Stimulated activated naive B cell treated with anti-CD40 and anti-IgM and Interleukin-4, amounts not matched to agents 10 μg/mL and 1 μg/mL and 100 μg/mL, for 72 hours (primary cell): Measurements from ENCODE around the gene CD300LD.
"Not testable (repeated sequence)": the region's sequence is repeated elsewhere in the genome, so short reads cannot be mapped to it uniquely, and the experiment has no call there.

Experiments
- ATAC-seq, 2 donors: fragments of 150-1000 bp; cut with Tn5 transposase; replicated peaks; 2 replicates each; pipeline ENCODE4 v1.10.0; 2021; ENCODE audit warnings: moderate library complexity in 1 of 2
- DNase-seq: peaks from one replicate; pipeline ENCODE4 v3.0.0; 2021
- H3K27ac Mint-ChIP-seq: one replicate; pipeline ENCODE4 v1.8.0; 2022; ENCODE audit warnings: mild to moderate bottlenecking, mixed read lengths
- H3K27me3 Mint-ChIP-seq, 2 donors: one replicate each; pipeline ENCODE4 v1.8.0; 2022; ENCODE audit warnings: mixed read lengths in 2 of 2
- H3K36me3 Mint-ChIP-seq, 2 donors: one replicate each; pipeline ENCODE4 v1.8.0; 2022; ENCODE audit warnings: mixed read lengths in 2 of 2, mild to moderate bottlenecking in 1 of 2
- H3K4me1 Mint-ChIP-seq, 2 donors: one replicate each; pipeline ENCODE4 v1.8.0; 2022; ENCODE audit warnings: mixed read lengths in 2 of 2, mild to moderate bottlenecking in 1 of 2
- H3K4me3 Mint-ChIP-seq, 2 donors: one replicate each; pipeline ENCODE4 v1.8.0; 2022; ENCODE audit warnings: mild to moderate bottlenecking in 2 of 2, mixed read lengths in 2 of 2, moderate library complexity in 1 of 2
- H3K9me3 Mint-ChIP-seq, 2 donors: one replicate each; pipeline ENCODE4 v1.8.0; 2022; ENCODE audit warnings: mixed read lengths in 2 of 2, mild to moderate bottlenecking in 1 of 2

Gene CD300LD

GRCh38 chr17:74573635-74574034 is 18.4 kb downstream of the CD300LD start:
- not testable (repeated sequence) for H3K4me3 Mint-ChIP-seq, H3K27ac Mint-ChIP-seq, DNase-seq, ATAC-seq, H3K9me3 Mint-ChIP-seq, H3K36me3 Mint-ChIP-seq
- Mint-ChIP-seq H3K27me3 (peaks cover 39 to 63% of the 10 kb centered on the region in 2 donors), H3K4me1 (peaks cover 5 to 13% of the 10 kb centered on the region in 2 donors)

GRCh38 chr17:74573169-74573568 is 18.9 kb downstream of the CD300LD start:
- ATAC-seq (no peak), DNase-seq (no peak)
- Mint-ChIP-seq H3K36me3 (no peaks in the 10 kb centered on the region), H3K4me3 (no peak overlapping the region), H3K27ac (no peak overlapping the region), H3K9me3 (no peaks in the 10 kb centered on the region), H3K4me1 (peaks cover 10 to 17% of the 10 kb centered on the region in 2 donors), H3K27me3 (peaks cover 43 to 68% of the 10 kb centered on the region in 2 donors)

- DNase-seq (no peak), ATAC-seq (no peak)
- Mint-ChIP-seq H3K4me3 (no peak overlapping the region), H3K9me3 (no peaks in the 10 kb centered on the region), H3K27me3 (peaks cover 46 to 63% of the 10 kb centered on the region in 2 donors), H3K4me1 (peaks cover 16 to 28% of the 10 kb centered on the region in 2 donors), H3K36me3 (no peaks in the 10 kb centered on the region), H3K27ac (no peak overlapping the region)
Observed at GRCh38 chr17:74571621-74572270, 20.3 kb downstream of the CD300LD start.

- Mint-ChIP-seq H3K9me3 (no peaks in the 10 kb centered on the region), H3K36me3 (no peaks in the 10 kb centered on the region), H3K4me1 (peaks cover 19 to 36% of the 10 kb centered on the region in 2 donors), H3K4me3 (no peak overlapping the region), H3K27me3 (peaks cover 51 to 63% of the 10 kb centered on the region in 2 donors), H3K27ac (no peak overlapping the region)
- DNase-seq (peak; percentile 9), ATAC-seq (peak; percentile 68 to 79)
Observed at GRCh38 chr17:74569020-74570003, 22.8 kb downstream of the CD300LD start.

- Mint-ChIP-seq H3K27ac (no peak overlapping the region), H3K4me3 (no peak overlapping the region), H3K4me1 (peaks cover 19 to 37% of the 10 kb centered on the region in 2 donors), H3K36me3 (peaks cover 0 to 3% of the 10 kb centered on the region in 2 donors), H3K27me3 (peaks cover 56 to 63% of the 10 kb centered on the region in 2 donors), H3K9me3 (no peaks in the 10 kb centered on the region)
- no peak for ATAC-seq
- no peak for DNase-seq
Observed at GRCh38 chr17:74568106-74568873, 23.8 kb downstream of the CD300LD start.

- ATAC-seq (no peak), DNase-seq (no peak)
- Mint-ChIP-seq H3K4me3 (no peak within 1 kb of the TSS), H3K9me3 (no peaks in the 10 kb centered on the region), H3K27ac (no peak within 1 kb of the TSS), H3K27me3 (peaks cover 59 to 65% of the 10 kb centered on the region in 2 donors), H3K4me1 (peaks cover 19 to 41% of the 10 kb centered on the region in 2 donors), H3K36me3 (peaks cover 0 to 3% of the 10 kb centered on the region in 2 donors)
Observed at GRCh38 chr17:74567397-74567796, 24.7 kb downstream of the CD300LD start, which contains the start of gene CD300H. Gene CD300H (minus strand): TSS chr17:74567509.

- Mint-ChIP-seq H3K27ac (no peak overlapping the region), H3K9me3 (no peaks in the 10 kb centered on the region), H3K4me1 (peaks cover 25 to 51% of the 10 kb centered on the region in 2 donors), H3K4me3 (no peak overlapping the region), H3K36me3 (peaks cover 0 to 3% of the 10 kb centered on the region in 2 donors), H3K27me3 (peaks cover 62 to 69% of the 10 kb centered on the region in 2 donors)
- DNase-seq (no peak), ATAC-seq (peak; percentile 41 to 46)
Observed at GRCh38 chr17:74566132-74566753, 25.8 kb downstream of the CD300LD start.

- peaks cover 54 to 62% of the 10 kb centered on the region in 2 donors for H3K27me3 Mint-ChIP-seq
- no peak overlapping the region for H3K27ac Mint-ChIP-seq
- H3K4me1 Mint-ChIP-seq: peaks cover 25 to 55% of the 10 kb centered on the region in 2 donors
- ATAC-seq (no peak), DNase-seq (no peak)
- no peaks in the 10 kb centered on the region for H3K9me3 Mint-ChIP-seq
- H3K4me3 Mint-ChIP-seq: no peak overlapping the region
- H3K36me3 Mint-ChIP-seq: peaks cover 0 to 3% of the 10 kb centered on the region in 2 donors
Observed at GRCh38 chr17:74565126-74565525, 27.0 kb downstream of the CD300LD start.

GRCh38 chr17:74563358-74563757 is 28.7 kb downstream of the CD300LD start:
- DNase-seq: no peak
- H3K27ac Mint-ChIP-seq: no peak overlapping the region
- peaks cover 0 to 8% of the 10 kb centered on the region in 2 donors for H3K36me3 Mint-ChIP-seq
- ATAC-seq: no peak
- peaks cover 37 to 52% of the 10 kb centered on the region in 2 donors for H3K27me3 Mint-ChIP-seq
- H3K9me3 Mint-ChIP-seq: peaks cover 3% of the 10 kb centered on the region in 2 donors
- peaks cover 17 to 52% of the 10 kb centered on the region in 2 donors for H3K4me1 Mint-ChIP-seq
- H3K4me3 Mint-ChIP-seq: no peak overlapping the region

- no peak overlapping the region for H3K27ac Mint-ChIP-seq
- peaks cover 3 to 5% of the 10 kb centered on the region in 2 donors for H3K9me3 Mint-ChIP-seq
- no peak overlapping the region for H3K4me3 Mint-ChIP-seq
- no peak for DNase-seq
- peaks cover 8 to 48% of the 10 kb centered on the region in 2 donors for H3K4me1 Mint-ChIP-seq
- H3K36me3 Mint-ChIP-seq: peaks cover 0 to 8% of the 10 kb centered on the region in 2 donors
- H3K27me3 Mint-ChIP-seq: peaks cover 26 to 43% of the 10 kb centered on the region in 2 donors
- peak in 1 of 2 donors; percentile 57 for ATAC-seq
Observed at GRCh38 chr17:74561586-74561985, 30.5 kb downstream of the CD300LD start.

- Mint-ChIP-seq H3K4me3 (peak overlapping the region in 1 of 2 donors; percentile 3), H3K27me3 (peaks cover 14 to 28% of the 10 kb centered on the region in 2 donors), H3K9me3 (peaks cover 8% of the 10 kb centered on the region in 2 donors)
Observed at GRCh38 chr17:74558882-74559519, 33.1 kb downstream of the CD300LD start.

GRCh38 chr17:74558402-74558801 is 33.7 kb downstream of the CD300LD start:
- Mint-ChIP-seq H3K27me3 (peaks cover 9 to 24% of the 10 kb centered on the region in 2 donors), H3K4me1 (peaks cover 5 to 48% of the 10 kb centered on the region in 2 donors)
- H3K36me3 Mint-ChIP-seq, H3K27ac Mint-ChIP-seq, H3K9me3 Mint-ChIP-seq, H3K4me3 Mint-ChIP-seq, DNase-seq: not testable (repeated sequence)
- ATAC-seq: peak in 1 of 2 donors; percentile 61

More at GRCh38 chr17:74558882-74559519, 33.1 kb downstream of the CD300LD start:
- no peak for ATAC-seq
- Mint-ChIP-seq H3K36me3 (peaks cover 4 to 8% of the 10 kb centered on the region in 2 donors), H3K4me1 (peaks cover 5 to 48% of the 10 kb centered on the region in 2 donors), H3K27ac (no peak overlapping the region)
- DNase-seq: no peak

- peaks cover 5 to 25% of the 10 kb centered on the region in 2 donors for H3K27me3 Mint-ChIP-seq
- H3K4me3 Mint-ChIP-seq: no peak overlapping the region
- DNase-seq (no peak), ATAC-seq (no peak)
- peaks cover 4 to 5% of the 10 kb centered on the region in 2 donors for H3K36me3 Mint-ChIP-seq
- no peak overlapping the region for H3K27ac Mint-ChIP-seq
- H3K4me1 Mint-ChIP-seq: peaks cover 0 to 35% of the 10 kb centered on the region in 2 donors
- H3K9me3 Mint-ChIP-seq: peaks cover 8% of the 10 kb centered on the region in 2 donors
Observed at GRCh38 chr17:74555427-74555940, 36.6 kb downstream of the CD300LD start.
